H9 (cell line): Measurements from ENCODE around the gene PIN4. TPM values are rescaled to one million over a fixed set of nuclear protein-coding genes. Genes with fewer than 3 reads are reported as not detected.

Experiments used
- DNase-seq: peaks from one replicate; pipeline ENCODE4 v3.0.0-alpha.2; 2017
- H2AFZ ChIP-seq: one replicate; pipeline ENCODE4 v1.6.1; 2013; ENCODE audit warnings: mild to moderate bottlenecking, low read length, control low read depth, moderate library complexity
- H2AK5ac ChIP-seq: 2 replicates; pipeline ENCODE4 v1.6.1; 2013; ENCODE audit warnings: low read length, control low read depth, mixed read lengths; ENCODE audit not compliant: insufficient read length
- H2BK120ac ChIP-seq: one replicate; pipeline ENCODE4 v1.6.1; 2013; ENCODE audit warnings: low read depth, mild to moderate bottlenecking, low read length, control low read depth, inconsistent platforms; ENCODE audit not compliant: poor library complexity, severe bottlenecking
- H2BK12ac ChIP-seq: 2 replicates; pipeline ENCODE4 v1.6.1; 2013; ENCODE audit warnings: low read length, control low read depth, mixed read lengths, low read depth; ENCODE audit not compliant: insufficient read length
- H2BK15ac ChIP-seq: 2 replicates; pipeline ENCODE4 v1.6.1; 2013; ENCODE audit warnings: low read depth, low read length, control low read depth
- H2BK20ac ChIP-seq: one replicate; pipeline ENCODE4 v1.6.1; 2013; ENCODE audit warnings: low read depth, mild to moderate bottlenecking, low read length, control low read depth, inconsistent platforms; ENCODE audit not compliant: poor library complexity, severe bottlenecking
- H2BK5ac ChIP-seq: 2 replicates; pipeline ENCODE4 v1.6.1; 2013; ENCODE audit warnings: low read length, control low read depth, mixed read lengths; ENCODE audit not compliant: insufficient read length
- H3K14ac ChIP-seq: 2 replicates; pipeline ENCODE4 v1.6.1; 2013; ENCODE audit warnings: low read length, control low read depth; ENCODE audit not compliant: insufficient read depth
- H3K18ac ChIP-seq: 2 replicates; pipeline ENCODE4 v1.6.1; 2013; ENCODE audit warnings: low read depth, mild to moderate bottlenecking, mixed read lengths, low read length, control low read depth; ENCODE audit not compliant: insufficient read length
- H3K23ac ChIP-seq: 2 replicates; pipeline ENCODE4 v1.6.1; 2013; ENCODE audit warnings: low read length, control low read depth, mixed read lengths, low read depth; ENCODE audit not compliant: insufficient read length
- H3K23me2 ChIP-seq: 2 replicates; pipeline ENCODE4 v1.6.1; 2013; ENCODE audit warnings: low read depth, mild to moderate bottlenecking, mixed read lengths, low read length, control low read depth; ENCODE audit not compliant: insufficient read length, poor library complexity, severe bottlenecking
- H3K27ac ChIP-seq: 2 replicates; pipeline ENCODE4 v1.5.1; 2013; ENCODE audit warnings: low read length, control low read depth, mixed read lengths, low read depth; ENCODE audit not compliant: insufficient read length
- H3K27me3 ChIP-seq: 2 replicates; pipeline ENCODE4 v1.6.1; 2013; ENCODE audit warnings: low read length, control low read depth, inconsistent platforms; ENCODE audit not compliant: insufficient read depth
- H3K4ac ChIP-seq: 2 replicates; pipeline ENCODE4 v1.6.1; 2013; ENCODE audit warnings: low read depth, mild to moderate bottlenecking, control low read depth, inconsistent platforms, low read length, moderate library complexity
- H3K4me1 ChIP-seq: 2 replicates; pipeline ENCODE4 v1.6.1; 2013; ENCODE audit warnings: low read length, control low read depth, inconsistent platforms; ENCODE audit not compliant: insufficient read depth
- H3K4me2 ChIP-seq: 2 replicates; pipeline ENCODE4 v1.6.1; 2013; ENCODE audit warnings: low read length, control low read depth, mixed read lengths; ENCODE audit not compliant: insufficient read length, insufficient read depth
- H3K56ac ChIP-seq: 2 replicates; pipeline ENCODE4 v1.6.1; 2013; ENCODE audit warnings: low read depth, mild to moderate bottlenecking, mixed read lengths, low read length, control low read depth; ENCODE audit not compliant: insufficient read length
- H3K79me1 ChIP-seq: 2 replicates; pipeline ENCODE4 v1.6.1; 2013; ENCODE audit warnings: low read depth, mild to moderate bottlenecking, moderate library complexity, low read length, control low read depth, inconsistent platforms; ENCODE audit not compliant: insufficient read depth, poor library complexity, severe bottlenecking
- H3K79me2 ChIP-seq: 2 replicates; pipeline ENCODE4 v1.6.1; 2013; ENCODE audit warnings: low read length, control low read depth, inconsistent platforms; ENCODE audit not compliant: insufficient read depth
- H3K9ac ChIP-seq: 2 replicates; pipeline ENCODE4 v1.6.1; 2013; ENCODE audit warnings: low read length, control low read depth, mixed read lengths; ENCODE audit not compliant: insufficient read length; ENCODE audit errors: extremely low read depth
- H3K9me3 ChIP-seq: one replicate; pipeline ENCODE4 v1.6.1; 2013; ENCODE audit warnings: low read depth, low read length, inconsistent platforms; ENCODE audit not compliant: control insufficient read depth
- H3T11ph ChIP-seq: one replicate; pipeline ENCODE4 v1.6.1; 2013; ENCODE audit warnings: mild to moderate bottlenecking, low read length, control low read depth, inconsistent platforms
- H4K20me1 ChIP-seq: one replicate; pipeline ENCODE4 v1.6.1; 2013; ENCODE audit not compliant: control insufficient read depth, insufficient read length, insufficient read depth
- H4K5ac ChIP-seq: 2 replicates; pipeline ENCODE4 v1.6.1; 2013; ENCODE audit warnings: low read depth, mild to moderate bottlenecking, mixed read lengths, low read length, control low read depth; ENCODE audit not compliant: insufficient read length
- H4K8ac ChIP-seq: replicated peaks from 2 replicates; pipeline ENCODE4 v1.6.1; 2013; ENCODE audit warnings: low read length, control low read depth, mixed read lengths, low read depth; ENCODE audit not compliant: insufficient read length
- H4K91ac ChIP-seq: 2 replicates; pipeline ENCODE4 v1.6.1; 2013; ENCODE audit warnings: low read depth, mild to moderate bottlenecking, moderate library complexity, mixed read lengths, low read length, control low read depth; ENCODE audit not compliant: insufficient read length
- H3K27ac Mint-ChIP-seq, 3 experiments: 2 replicates in 2 of 3; 3 replicates in 1 of 3; pipeline ENCODE4 v1.8.0; 2020 to 2021; ENCODE audit warnings: mixed read lengths in 3 of 3, mild to moderate bottlenecking in 1 of 3, moderate library complexity in 1 of 3
- H3K27me3 Mint-ChIP-seq: 2 replicates; pipeline ENCODE4 v1.8.0; 2021; ENCODE audit warnings: low read depth, mild to moderate bottlenecking, moderate library complexity, mixed read lengths
- H3K36me3 Mint-ChIP-seq, 3 experiments: 2 replicates in 2 of 3; 3 replicates in 1 of 3; pipeline ENCODE4 v1.8.0; 2020 to 2021; ENCODE audit warnings: low read depth in 3 of 3, mixed read lengths in 3 of 3; ENCODE audit not compliant: insufficient read depth in 1 of 3
- H3K4me1 Mint-ChIP-seq, 2 experiments: 2 replicates each; pipeline ENCODE4 v1.8.0; 2020; ENCODE audit warnings: mixed read lengths in 2 of 2
- H3K4me3 Mint-ChIP-seq, 2 experiments: 2 replicates in 1 of 2; 3 replicates in 1 of 2; pipeline ENCODE4 v1.8.0; 2020 to 2021; ENCODE audit warnings: mild to moderate bottlenecking in 2 of 2, mixed read lengths in 2 of 2, moderate library complexity in 1 of 2
- H3K9me3 Mint-ChIP-seq, 2 experiments: 2 replicates in 1 of 2; 3 replicates in 1 of 2; pipeline ENCODE4 v1.8.0; 2020; ENCODE audit warnings: mild to moderate bottlenecking in 2 of 2, mixed read lengths in 2 of 2, moderate library complexity in 1 of 2
- WGBS: extraction: QIAGEN DNeasy Blood & Tissue Kit; methylation state at CpG from one replicate; pipeline ENCODE4 v1.1.7; 2013; ENCODE audit warnings: missing lambda C conversion rate, low lambda C conversion rate, mixed read lengths; ENCODE audit not compliant: insufficient read length; ENCODE audit errors: extremely low coverage; 5-methylcytosine and 5-hydroxymethylcytosine counted together
- total RNA-seq: library from RNA; stranded (reverse); gene quantifications from 2 replicates; pipeline ENCODE4 v1.2.1, GENCODE V29; 2021
- TF ChIP-seq, protein P1 (sequence below): fragments of 200-600 bp; sonication (generic); conservative IDR thresholded peaks from 3 replicates; pipeline ENCODE4 v1.8.0; 2021; ENCODE audit warnings: antibody characterized with exemption, mild to moderate bottlenecking

Gene PIN4
- total RNA-seq, 1 experiment from 2014 or later: 16.3 TPM

DNA sequence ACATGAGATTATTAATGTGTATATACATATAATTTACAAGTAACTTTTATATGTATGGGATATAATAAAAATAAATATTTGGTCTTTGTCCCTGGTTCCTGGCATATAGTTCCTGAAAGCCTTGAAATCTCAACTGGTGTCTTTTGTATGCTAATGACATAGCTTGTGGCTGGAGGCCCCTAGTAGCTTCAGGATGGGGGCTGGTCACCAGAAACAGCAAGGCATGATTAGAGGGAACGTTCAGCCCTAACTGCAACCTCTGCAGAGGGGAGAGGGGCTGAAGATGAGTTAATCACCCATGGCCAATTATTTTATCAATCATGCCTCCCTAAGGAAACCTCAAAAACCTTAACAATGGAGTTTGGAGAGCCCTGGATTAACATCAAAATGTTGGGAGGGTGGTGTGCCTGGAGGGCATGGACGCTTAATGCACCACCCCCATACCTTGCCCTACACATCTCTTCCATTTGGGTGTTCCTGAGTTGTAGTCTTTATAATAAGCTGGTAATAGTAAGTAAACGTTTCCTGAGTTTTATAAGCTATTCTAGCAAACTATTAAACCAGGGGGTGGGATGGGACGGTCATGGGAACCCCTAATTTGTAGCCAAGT lies 21.3 kb downstream of the PIN4 start:
- Mint-ChIP-seq H3K36me3 (peaks cover 32 to 42% (median 42%) of the 10 kb centered on the region in 3 experiments), H3K27me3 (no peaks in the 10 kb centered on the region), H3K27ac (peak overlapping the region in 2 of 3 experiments; percentile 28 to 70; a peak in 2 of 7 replicates), H3K9me3 (peaks cover 57 to 68% of the 10 kb centered on the region in 2 experiments), H3K4me3 (peak overlapping the region; percentile 23 to 33; a peak in 3 of 5 replicates), H3K4me1 (peaks cover 20 to 22% of the 10 kb centered on the region in 2 experiments)
- peaks cover 15% of the 10 kb centered on the region for H3K9me3 ChIP-seq
- no peak overlapping the region for H3K14ac ChIP-seq
- no peak overlapping the region for H3T11ph ChIP-seq
- DNase-seq: peak; percentile 26
- H3K4ac ChIP-seq: no peak overlapping the region
- peak overlapping the region; percentile 6 for H3K4me2 ChIP-seq
- H2BK120ac ChIP-seq: no peak overlapping the region
- H3K27me3 ChIP-seq: no peaks in the 10 kb centered on the region
- no CpG with 5 or more reads among the region's 4 CpGs for WGBS
- H4K5ac ChIP-seq: no peak overlapping the region
- H4K20me1 ChIP-seq: no peaks in the 10 kb centered on the region
- H2BK5ac ChIP-seq: no peak overlapping the region
- H3K4me1 ChIP-seq: no peaks in the 10 kb centered on the region; the same call in 1 of the 2 replicates
- no peak overlapping the region for H3K23ac ChIP-seq
- no peak overlapping the region for H4K91ac ChIP-seq
- no peak overlapping the region for H3K9ac ChIP-seq
- no peak overlapping the region for H2BK20ac ChIP-seq
- no peak overlapping the region for H3K18ac ChIP-seq
- H3K27ac ChIP-seq: no peak overlapping the region
- H3K79me1 ChIP-seq: no peaks in the 10 kb centered on the region
- H3K79me2 ChIP-seq: no peaks in the 10 kb centered on the region
- TF ChIP-seq, protein P1, sequence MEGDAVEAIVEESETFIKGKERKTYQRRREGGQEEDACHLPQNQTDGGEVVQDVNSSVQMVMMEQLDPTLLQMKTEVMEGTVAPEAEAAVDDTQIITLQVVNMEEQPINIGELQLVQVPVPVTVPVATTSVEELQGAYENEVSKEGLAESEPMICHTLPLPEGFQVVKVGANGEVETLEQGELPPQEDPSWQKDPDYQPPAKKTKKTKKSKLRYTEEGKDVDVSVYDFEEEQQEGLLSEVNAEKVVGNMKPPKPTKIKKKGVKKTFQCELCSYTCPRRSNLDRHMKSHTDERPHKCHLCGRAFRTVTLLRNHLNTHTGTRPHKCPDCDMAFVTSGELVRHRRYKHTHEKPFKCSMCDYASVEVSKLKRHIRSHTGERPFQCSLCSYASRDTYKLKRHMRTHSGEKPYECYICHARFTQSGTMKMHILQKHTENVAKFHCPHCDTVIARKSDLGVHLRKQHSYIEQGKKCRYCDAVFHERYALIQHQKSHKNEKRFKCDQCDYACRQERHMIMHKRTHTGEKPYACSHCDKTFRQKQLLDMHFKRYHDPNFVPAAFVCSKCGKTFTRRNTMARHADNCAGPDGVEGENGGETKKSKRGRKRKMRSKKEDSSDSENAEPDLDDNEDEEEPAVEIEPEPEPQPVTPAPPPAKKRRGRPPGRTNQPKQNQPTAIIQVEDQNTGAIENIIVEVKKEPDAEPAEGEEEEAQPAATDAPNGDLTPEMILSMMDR: no peak
- H2AFZ ChIP-seq: no peak overlapping the region
- H2AK5ac ChIP-seq: no peak overlapping the region
- no peak overlapping the region for H2BK15ac ChIP-seq
- no peak overlapping the region for H3K56ac ChIP-seq
- H4K8ac ChIP-seq: no peak overlapping the region
- no peak overlapping the region for H2BK12ac ChIP-seq
- H3K23me2 ChIP-seq: no peaks in the 10 kb centered on the region
